GM21786 (cell line): ENCODE measurements around the gene THG1L.
A peak's percentile ranks its signal among the peaks of the same experiment; 100 is the strongest.
"Not testable (repeated sequence)": the region's sequence is repeated elsewhere in the genome, so short reads cannot be mapped to it uniquely, and the experiment has no call there.

Source experiments
- ATAC-seq: cut with Tn5 transposase; IDR thresholded peaks from one replicate; pipeline ENCODE4 v1.9.1; 2021; ENCODE audit not compliant: unreplicated experiment

Gene THG1L

DNA sequence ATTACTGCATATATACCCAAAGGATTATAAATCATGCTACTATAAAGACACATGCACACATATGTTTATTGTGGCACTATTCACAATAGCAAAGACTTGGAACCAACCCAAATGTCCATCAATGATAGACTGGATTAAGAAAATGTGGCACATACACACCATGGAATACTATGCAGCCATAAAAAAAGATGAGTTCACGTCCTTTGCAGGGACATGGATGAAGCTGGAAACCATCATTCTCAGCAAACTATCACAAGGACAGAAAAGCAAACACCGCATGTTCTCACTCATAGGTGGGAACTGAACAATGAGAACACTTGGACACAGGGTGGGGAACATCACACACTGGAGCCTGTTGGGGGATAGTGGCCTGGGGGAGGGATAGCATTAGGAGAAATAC is 4.6 kb upstream of the THG1L start:
- ATAC-seq, result not testable (repeated sequence)

DNA sequence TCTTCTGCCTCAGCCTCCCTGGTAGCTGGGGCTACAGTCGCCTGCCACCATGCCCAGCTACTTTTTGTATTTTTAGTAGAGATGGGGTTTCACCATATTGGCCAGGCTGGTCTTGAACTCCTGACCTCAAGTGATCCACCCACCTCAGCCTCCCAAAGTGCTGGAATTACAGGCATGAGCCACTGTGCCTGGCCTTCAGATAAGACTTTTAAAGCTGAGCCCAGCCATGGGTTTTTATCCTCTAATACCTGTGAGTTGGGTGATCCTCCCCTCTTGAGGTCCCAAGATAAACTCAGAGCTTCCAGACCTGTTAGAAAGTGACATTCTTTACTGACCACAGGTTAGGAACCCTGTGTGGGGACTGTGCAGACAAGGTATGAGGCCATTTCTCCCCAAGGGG is 3.4 kb upstream of the THG1L start:
- ATAC-seq, result not testable (repeated sequence)

DNA sequence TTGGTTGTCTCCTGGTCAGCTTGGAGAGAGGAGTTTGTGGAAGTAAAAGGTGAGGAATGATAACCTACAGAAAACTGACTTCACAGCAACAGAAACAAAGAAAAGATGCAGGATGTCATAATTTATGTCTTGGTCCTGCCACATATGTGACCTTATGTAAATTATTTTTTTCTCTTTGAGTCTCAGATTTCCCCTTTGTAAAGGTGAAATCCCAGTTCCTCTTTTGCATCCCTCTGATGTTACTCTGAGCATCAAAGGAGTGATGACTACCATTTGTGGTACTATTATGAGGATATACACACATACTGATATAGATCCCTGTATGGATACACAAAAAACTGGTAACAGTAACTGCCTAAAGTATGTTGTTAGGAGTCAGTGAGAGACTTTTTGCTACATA is 1.4 kb upstream of the THG1L start:
- ATAC-seq, result peak; percentile 65

DNA sequence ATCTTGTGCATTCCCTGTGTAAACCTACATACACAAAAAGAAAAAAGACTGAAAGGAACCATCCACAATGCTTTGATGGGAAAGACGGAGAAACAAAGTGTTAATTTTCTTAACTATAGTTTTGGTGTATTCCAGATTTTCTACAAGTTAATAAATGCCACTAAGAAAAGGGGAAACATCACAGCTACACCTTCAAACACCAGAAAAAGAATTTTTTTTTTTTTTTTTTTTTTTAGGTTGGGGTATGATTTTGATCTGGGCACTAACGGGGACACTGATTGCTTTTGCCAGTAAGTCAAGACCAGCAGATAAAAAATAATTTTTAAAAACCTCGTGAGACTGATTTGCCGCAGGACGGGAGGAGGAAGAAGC is 334 bp upstream of the THG1L start:
- ATAC-seq, result no peak

DNA sequence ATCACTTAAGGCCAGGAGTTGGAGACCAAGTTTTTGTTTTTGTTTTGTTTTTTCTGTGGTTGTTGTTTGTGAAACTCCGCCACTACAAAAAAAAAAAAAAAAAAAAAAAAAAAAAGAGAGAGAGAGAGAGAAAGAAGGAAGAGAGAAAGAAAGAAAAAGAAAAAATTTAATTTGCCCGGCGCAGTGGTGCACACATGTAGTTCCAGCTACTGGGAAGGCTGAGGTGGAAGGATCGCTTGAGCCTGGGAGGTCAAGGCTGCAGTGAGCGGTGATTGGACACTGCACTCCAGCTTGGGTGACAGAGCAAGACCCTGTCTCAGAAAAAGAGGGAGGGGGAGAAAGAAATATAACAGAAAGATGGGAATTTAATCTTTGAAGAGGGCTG is 902 bp downstream of the THG1L start:
- no peak for ATAC-seq

DNA sequence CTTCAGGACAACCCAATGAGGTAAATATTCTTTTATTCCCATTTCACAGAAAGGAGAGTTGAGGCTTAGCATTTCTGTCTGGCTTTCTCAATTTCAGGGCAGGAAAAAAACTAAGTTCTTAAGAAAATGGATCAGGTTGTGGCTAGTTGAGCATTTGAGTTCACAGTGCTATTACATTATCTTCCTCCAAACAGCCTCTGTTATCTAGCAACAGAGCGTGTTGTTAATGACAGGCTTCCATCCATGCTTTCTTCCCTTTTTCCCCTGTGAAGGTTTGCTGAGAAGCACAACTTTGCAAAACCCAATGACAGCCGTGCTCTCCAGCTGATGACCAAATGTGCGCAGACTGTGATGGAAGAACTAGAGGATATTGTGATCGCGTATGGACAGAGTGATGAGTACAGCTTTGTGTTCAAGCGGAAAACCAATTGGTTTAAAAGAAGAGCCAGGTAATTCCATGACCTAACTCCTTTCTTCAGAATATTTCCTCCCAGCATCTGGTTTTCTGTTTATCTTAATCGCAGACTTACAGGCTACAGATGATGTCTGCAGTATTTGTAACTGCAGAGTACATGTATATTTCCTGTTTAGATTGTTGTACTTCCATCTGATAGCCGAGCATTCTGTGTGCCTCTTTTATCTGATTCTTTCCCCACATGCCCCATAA is 1.5 kb downstream of the THG1L start:
- ATAC-seq, result no peak

DNA sequence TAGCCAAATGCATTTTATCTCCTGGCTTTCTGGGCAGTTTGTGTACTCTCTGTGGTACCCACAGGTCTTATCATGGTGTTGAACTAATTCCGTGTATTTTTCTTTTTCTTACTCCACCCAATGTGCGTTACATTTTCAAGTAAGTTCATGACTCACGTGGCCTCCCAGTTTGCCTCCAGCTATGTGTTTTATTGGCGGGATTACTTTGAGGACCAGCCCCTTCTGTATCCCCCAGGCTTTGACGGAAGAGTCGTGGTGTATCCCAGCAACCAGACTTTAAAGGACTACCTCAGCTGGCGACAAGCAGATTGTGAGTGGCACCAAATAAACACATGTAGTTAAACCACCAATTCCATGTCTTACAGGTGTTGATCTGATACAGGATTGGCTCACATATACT is 3.2 kb downstream of the THG1L start:
- no peak for ATAC-seq

DNA sequence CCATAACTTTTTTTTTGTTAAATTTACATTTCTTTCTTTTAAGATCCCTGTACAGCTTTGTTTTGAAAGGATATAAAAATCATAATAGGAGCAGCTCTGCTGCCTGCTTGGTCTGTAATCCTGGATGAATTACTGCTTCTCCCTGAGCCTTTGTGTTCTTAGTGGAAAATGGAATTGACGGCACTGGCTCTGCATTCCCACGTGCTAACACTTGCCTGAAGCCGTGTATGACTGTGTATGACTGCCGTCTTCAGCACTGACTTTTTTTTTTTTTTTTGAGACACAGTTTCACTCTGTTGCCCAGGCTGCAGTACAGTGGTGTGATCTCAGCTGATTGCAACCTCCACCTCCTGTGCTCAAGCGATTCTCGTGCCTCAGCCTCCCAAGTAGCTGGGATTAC is 4.8 kb downstream of the THG1L start:
- no peak for ATAC-seq

DNA sequence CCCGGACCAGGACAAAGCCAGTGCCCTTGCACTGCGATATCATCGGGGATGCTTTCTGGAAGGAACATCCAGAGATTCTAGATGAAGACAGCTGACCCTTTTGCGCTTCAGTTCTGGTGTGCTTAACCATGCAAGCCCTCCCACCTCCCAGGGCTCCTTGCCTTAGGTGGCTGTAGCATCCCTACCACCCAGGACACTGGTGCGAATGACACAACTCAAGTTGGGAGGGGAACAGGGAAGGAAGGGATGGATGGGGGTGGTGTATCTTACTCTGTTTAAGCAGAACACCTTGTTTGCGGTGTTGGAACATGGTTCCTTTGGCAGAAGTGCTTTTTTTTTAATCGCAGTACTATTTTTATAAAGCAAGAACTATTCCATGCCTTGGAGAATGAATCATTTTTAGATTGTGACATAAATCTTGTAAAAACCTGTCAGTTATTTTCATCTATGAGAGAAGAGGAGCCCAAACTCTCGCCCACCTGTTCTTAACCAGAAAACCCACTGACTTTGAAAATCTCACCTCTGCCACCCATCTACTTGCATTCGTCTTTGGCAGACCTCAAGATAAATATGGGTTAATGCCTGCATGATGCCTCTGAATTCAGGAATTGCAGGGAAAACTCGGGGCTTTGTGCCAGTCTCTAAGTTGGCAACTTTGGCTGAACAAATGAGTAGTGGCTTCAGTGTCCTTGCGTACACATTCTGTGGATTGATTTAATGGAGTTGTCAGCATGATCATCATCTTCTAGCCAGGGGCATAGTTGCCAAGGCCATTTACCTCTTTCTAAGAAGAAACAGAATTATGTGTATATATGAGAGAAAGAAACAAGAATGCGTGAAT is 8.4 kb downstream of the THG1L start:
- no peak for ATAC-seq

DNA sequence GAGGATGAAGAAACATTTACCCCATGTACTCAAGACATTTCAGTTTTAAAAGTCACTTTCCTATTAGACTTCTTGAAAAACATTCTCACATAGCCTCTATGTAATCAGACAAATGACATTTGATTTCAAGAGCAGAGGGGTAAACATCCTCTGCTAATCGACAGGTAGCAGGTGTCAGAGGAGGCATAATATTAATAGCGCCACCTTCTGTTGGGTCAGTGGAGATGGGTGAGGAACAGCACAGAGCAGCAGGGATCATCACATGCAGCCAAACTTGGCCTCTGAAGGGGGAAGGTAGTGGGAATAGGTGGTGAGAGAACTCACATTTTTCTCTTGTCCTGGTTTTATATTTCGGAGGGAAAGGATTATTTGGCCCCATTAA is 9.0 kb downstream of the THG1L start:
- no peak for ATAC-seq

DNA sequence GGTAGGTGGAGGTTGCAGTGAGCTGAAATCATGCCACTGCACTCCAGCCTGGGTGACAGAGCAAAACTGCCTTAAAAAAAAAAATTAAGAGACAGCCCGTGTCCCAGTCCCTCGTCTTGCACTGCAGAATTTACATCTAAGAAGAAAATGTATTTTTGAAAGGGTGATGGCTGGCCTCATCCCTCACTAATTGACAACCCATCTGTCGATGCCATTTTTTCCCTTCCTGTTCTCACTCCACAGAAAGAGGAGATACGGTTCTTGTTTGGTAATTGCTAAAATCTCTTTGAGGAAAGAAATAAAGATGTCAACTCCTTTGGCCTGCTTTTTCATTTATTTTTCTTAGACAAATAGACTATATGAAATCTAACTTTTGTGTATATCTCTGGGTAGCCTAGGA is 9.9 kb downstream of the THG1L start:
- ATAC-seq, result no peak

DNA sequence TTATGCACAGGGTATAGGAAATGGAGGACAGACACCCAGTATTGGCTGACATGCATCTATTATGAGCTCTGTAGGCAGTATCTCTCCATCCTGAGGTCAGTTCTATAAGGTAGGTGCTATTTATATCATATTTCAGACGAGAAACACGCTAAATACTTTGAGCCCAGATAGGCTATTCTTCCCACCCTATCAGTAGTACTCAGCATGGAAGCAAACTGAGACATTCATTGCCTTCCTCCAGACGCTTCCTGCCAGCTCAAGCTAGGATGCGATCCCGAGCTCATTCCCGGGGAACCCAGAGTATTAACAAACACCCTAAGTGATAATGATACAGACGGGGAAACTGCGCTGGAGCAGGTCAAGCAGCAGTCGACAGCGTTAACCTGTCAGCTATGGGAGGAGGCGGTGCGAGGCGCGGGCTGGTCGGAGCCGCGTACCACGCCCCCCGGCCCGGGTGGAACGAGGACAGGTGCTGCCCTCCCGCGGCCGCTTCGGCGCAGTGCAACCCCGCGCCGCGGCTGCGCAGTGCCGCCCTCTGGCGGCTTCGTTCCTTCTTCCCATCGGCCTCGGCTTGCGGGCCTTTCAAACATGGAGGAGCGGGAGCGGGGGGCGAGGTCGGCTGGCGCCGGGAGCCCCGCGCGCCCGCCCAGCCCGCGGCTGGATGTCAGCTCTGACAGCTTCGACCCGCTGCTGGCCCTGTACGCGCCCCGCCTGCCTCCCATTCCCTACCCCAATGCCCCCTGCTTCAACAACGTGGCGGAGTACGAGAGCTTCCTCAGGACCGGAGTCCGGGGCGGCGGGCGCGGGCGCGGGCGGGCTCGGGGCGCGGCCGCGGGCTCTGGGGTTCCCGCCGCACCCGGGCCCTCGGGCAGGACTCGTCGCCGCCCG is 12.2 kb downstream of the THG1L start, which contains the start of gene LSM11:
Gene LSM11, plus strand, starts transcription at position 550 of the 888 bp plus-strand sequence. Its CDS starts 39 bp downstream, at position 589.
- ATAC-seq, result peak; percentile 87

DNA sequence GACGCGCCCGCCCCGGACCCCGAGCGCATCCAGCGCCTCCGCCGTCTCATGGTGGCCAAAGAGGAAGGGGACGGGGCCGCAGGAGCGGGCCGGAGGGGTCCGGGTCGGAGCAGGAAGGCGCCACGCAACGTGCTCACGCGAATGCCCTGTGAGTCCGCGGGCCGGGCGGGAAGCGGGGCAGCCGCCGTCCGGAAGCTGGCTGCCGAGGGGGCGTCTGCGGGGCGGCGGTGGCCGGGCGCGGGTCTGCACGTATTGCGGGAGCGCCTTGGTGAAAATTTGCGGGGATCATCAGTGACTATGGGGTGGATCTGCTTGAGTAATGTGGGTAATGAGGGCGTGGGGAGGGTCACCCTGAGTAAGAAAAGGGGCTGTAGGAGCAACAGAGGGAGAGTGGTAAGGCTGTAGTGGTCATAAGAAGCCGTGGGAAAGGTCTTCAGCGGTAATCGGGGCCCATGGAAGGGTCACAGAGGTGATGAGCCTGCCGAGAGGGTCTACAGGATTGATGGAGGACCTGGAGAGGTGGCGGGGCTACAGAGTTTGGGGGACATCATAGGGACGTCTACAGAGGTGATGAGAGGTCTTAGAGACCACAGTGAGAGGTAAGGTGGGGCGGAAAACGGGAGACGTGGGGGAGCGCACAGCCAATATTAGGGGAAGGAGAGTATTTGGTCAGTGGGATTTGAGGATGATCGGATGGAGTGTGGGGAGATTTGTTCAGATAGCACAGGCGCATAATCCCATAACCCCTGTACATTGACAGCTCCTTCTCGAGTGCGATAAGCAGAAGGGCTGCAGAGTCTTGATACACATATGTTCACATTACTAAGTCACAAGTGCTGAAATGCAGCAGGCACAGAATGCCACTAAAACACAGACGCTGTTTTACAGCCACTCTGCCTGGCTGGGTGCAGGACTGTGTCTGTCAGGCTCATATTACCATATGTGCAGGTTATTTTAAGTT is 13.1 kb downstream of the THG1L start:
- ATAC-seq, result peak; percentile 17

DNA sequence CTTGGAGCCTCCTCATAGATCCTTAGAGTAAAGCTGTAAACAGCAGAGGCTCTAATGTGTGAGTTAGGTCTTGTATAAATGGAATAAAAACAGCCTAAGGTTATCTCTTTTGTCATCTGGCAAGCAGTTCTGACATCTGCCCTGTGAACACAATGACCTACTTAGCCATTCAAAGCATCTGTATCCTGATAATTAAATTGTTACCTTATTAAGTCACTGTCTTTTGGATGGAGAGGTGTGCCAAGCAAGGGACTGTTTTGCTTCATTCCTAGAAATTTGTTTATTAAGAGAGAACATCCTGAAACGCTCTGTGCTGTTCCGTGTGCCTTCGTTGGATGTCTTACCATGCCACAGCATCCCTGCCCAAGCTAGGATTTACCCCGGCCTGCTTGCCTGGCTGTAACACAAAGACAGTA is 13.8 kb downstream of the THG1L start:
- ATAC-seq, result no peak

DNA sequence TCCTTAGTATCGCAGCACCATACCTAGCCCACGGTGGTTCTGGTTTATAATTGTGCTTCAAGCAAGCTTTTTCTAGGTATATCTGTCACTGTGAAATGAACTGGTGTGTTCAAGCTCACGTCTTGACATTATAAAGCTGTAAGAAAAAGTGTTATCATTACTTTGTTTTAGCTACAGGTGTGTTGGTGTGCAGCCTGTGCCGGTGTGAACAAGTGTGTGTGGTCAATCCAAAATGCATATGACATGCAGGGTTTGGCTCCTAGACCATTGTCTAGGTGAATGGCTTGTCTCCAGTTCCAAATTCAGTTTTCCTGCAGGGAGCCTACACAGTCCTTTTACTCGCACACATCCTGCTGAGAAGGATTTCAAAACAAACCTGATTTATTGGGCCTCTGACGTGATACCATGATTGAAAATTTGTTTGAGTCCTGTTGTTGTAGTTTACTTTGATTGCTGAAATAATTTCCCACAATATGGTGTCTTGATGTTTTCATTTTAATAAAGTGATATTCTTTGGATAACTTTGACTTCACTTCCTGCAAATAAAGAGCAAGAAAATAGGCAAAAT is 16.0 kb downstream of the THG1L start:
- ATAC-seq, result no peak

DNA sequence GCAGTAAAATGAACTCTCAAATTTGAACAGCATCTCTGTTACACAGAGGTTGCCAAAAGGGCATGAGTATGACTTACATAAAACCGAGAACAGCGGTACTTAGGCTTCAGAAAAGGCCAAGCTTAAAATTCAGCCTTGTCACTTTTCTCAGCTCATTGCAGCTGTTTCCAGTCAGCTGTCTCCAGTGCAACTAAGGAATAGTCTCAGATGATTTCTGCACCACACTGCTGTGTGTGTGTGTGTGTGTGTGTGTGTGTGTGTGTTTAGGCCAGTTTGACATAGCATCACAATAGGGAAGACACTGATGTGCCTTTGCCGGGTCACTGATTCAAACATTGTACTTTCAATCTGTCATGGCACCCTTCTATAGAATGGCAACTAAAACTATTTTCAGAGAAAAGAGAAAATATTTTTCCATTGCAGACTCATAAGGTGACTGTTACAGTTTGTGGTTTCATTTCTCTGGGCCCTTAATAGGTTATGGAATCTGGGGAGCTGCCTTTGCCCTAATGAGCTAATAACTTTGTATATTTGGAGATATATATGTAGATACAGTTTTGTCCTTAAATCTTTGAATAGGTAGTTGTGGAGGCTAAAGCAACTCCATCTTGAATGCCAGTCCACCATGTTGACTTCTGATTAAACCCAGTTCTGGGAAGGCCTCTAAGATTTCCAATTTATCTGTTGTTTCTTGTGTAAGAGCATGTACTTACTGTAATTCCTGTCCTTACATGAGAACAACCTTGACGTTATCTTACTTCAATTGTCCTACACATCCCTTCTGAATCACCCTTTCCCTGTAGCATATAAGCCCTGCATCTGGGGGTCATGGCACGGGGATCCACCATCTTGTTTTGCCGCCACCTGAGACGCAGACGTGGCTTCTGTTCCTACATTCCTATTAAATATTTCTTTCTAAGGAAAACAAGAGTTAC is 16.8 kb downstream of the THG1L start:
- ATAC-seq, result no peak

DNA sequence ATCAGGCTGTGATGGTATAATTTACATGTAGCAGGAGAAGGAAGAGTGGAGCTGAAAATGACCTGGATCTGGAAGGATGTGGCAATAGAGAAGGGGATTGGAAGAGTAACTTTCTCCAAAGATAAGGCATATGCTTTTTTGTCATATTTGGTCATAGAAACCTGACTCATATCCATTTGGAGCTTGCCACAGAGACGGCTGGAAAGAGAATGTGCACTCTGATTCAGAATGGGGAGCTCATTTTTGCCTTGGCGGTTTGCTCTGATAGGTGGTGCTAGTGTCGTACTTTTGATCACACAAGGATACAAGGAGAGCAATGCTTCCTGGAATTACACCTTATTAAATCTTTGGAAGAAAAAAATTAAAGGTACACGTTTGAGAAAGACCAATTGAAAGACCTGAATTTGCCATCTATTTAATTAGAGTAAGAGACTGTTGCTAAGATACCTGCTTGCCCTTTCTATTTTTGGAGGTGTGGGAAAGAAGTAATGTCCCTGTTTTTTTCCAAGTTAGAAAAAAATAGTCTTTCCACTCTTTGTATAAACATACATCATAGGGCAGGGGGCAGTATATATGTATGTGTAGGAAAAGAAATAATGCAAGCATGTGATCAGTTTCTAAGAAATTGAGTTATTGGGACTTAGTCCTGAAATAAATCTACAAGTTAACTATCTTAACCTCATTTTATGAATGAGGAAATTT is 17.7 kb downstream of the THG1L start:
- no peak for ATAC-seq

DNA sequence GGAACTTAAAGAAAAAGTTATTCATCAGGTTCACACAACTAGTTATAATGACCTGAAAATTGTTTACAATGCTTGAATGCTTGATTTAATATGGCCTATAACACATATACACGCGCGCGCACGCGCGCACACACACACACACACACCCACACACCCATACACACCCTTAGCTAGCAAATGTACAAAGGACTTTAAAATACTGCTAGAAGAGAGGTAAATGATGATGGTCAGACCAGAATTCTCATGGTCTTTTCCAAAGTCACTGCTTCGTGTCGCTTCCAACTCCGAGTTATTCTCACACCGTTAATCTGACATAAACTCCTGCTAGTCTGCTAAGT is 18.2 kb downstream of the THG1L start:
- ATAC-seq, result no peak

DNA sequence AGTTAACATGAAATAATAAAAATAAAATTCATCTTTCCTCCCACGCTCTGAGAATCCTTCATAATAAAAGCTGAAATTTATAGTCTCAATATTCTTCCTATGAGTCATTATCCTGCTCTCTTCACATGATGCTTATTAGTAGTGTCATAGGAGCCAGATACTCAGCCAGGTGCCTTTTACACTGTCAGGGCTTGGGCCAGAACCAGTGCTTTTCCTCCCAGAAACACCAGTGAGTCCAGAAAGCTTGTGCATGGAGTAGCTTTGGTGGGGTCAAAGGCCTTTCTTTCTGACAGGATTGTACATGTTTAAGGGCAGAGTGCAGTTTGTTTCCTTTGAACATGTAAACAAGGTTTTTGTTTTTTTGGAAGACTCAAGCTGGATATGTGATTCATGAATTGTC is 19.1 kb downstream of the THG1L start:
- ATAC-seq, result no peak
